22Rv1 (cell line): Measurements from ENCODE around the gene GIMAP6.

Experiments used
- CTCF ChIP-seq: fragments of 450-650 bp; IDR thresholded peaks from 2 replicates; pipeline ENCODE4 v1.5.1; 2017; ENCODE audit warnings: mild to moderate bottlenecking
- ZFX ChIP-seq: fragments of 450-650 bp; IDR thresholded peaks from 2 replicates; pipeline ENCODE4 v1.6.1; 2017; ENCODE audit warnings: antibody characterized with exemption, borderline replicate concordance

DNA sequence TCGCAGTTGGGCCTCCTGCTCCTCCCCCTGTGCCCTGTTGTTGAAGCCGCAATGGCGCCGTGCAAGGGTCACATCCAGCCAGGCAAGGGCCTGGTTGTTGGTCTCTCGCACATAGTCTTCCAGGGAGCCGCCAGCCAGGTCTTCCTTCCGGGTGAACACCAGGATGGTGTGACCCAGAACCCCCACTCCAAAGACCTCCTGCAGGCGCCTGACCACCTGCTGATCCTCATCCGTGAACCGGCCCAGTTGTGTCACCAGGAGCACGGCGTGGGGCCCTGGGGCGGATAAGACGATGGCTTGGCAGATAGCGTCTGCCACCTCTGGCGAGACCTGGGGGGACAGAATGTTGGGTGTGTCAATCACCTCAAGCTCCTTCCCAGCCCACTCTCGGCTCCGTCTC is 4.2 kb downstream of the GIMAP6 start:
- TF ChIP-seq CTCF (no peak), ZFX (no peak)
